ENCODE data around the gene SSBP3. TPM values are rescaled to one million over a fixed set of nuclear protein-coding genes. Genes with fewer than 3 reads are reported as not detected.
"Not testable (repeated sequence)": the region's sequence is repeated elsewhere in the genome, so short reads cannot be mapped to it uniquely, and the experiment has no call there.

The SSBP3 gene
- polyA plus RNA-seq, 4 donors = 117 to 130 (median 126) TPM

GRCh38 chr1:54253480-54253879, 152.7 kb downstream of the SSBP3 start:
- DNase-seq (ENCODE audit: low read depth in 4 of 4, low spot score in 3 of 4) = no peak

DNA sequence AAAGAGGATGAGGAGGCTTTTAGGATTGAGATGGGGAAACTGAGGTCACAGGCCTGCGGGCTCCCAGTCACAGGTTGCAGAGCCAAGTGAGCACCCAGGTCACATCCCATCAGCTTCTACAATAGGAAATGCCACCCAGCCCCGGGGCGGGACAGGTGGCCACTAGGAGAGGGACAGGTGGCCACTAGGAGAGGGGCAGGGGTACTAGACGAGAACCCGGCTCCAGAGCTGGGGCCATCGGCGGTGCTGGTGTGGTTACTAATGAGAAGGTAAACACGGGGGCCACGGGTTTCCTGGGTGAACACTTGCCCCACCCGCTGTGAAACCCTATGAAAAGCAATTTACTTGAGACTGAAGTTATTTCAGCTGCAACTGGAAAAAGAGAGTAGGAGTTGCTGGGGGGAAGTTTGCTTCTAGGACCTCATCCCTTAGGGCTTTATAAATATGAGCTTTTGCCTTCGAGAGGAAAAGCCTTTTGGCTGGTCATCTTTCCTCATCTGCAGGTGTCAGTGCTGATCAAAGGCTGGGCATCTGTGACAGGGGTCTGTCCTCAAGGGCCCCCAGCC, 153.7 kb downstream of the SSBP3 start:
- DNase-seq (ENCODE audit: low read depth in 4 of 4, low spot score in 3 of 4) = no peak

DNA sequence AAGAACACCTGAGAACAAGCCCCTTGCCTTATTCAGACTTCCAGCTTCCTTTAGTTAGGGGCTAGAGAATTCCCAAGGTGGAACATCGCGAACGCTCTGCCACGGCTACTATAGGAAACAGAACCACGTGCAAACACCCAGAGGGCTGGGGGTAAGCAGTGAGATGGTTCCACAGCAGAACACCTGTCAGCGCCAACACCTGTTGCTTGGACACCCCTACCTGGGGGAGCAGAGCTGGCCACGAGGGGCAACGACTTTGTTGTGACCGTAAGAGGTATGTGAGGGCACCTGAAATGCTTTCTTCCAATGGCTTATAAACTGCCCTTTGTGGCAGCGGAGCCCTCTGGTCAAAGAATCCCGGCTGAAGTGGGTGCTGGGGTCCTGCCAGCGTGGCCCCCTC, 155.5 kb downstream of the SSBP3 start:
- no peak for DNase-seq (ENCODE audit: low read depth in 4 of 4, low spot score in 3 of 4)

DNA sequence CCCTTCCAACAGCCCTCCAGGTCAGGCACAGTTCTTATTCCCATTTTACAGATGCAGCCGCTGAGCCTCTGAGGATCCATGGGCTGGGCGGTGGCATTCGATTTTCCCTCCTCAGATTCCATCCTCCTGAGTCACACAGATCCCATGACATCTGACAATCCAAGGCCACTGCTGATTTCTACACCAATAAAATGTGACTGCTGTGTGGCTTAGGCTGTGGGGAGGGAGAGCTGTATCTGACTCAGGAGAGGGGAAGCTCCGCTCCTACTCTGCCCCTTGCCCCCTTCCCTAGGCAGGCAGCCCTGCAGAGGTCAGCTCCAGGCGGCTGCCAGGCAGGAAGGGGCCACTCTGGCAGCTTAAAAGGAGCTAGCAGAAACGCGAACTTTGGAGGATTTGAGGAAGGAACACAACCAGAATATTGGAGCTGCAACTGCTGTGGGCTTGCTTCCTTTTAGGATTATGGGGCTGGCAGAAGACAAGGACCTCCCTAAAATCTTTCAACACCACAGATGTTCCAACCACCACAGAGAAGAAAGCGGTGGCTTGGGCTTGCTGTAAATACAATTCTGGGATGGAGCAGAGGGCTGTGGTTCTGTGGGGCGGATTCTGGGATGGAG, 156.3 kb downstream of the SSBP3 start:
- no peak for DNase-seq (ENCODE audit: low read depth in 4 of 4, low spot score in 3 of 4)

- no peak for DNase-seq (ENCODE audit: low read depth in 4 of 4, low spot score in 3 of 4)
These were observed 157.2 kb downstream of the SSBP3 start for GRCh38 chr1:54248966-54249365.

DNA sequence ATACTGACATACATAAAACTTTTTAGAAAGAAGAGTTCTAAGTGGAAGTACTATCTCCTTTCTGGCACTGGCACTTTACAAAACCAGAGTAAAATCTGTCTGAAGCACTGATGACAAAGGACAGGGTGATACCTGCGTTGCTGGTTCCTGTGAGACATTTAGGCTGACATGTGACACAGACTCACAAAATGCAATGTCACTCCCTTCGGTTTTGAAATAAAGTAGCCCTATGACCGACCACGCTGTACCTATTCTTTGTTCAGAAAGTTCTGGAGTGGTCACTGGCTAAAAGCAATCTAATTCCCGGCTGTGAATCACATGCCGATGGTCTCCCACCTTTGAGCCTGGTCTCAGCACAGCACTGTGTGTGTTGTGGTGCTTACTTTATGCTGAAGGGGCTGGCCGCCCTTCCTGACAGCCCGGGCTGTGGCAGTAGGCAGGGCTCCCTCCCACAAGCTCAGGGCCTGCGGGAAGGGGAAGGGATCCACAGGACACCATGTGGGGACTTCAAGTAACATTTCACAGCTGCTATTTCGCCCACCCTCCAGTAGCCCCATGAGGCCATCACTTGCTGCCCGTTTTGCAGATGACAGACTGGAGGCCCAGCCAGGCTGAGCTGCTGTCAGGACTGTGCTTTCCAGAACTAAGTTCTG, 158.2 kb downstream of the SSBP3 start:
- DNase-seq (ENCODE audit: low read depth in 4 of 4, low spot score in 3 of 4) = no peak

- no peak for DNase-seq (ENCODE audit: low read depth in 4 of 4, low spot score in 3 of 4)
These were observed 160.0 kb downstream of the SSBP3 start for GRCh38 chr1:54246116-54246721.

GRCh38 chr1:54245501-54245900, 160.7 kb downstream of the SSBP3 start:
- no peak for DNase-seq (ENCODE audit: low read depth in 4 of 4, low spot score in 3 of 4)

GRCh38 chr1:54244655-54245054, 161.5 kb downstream of the SSBP3 start:
- DNase-seq (ENCODE audit: low read depth in 4 of 4, low spot score in 3 of 4) = no peak

DNA sequence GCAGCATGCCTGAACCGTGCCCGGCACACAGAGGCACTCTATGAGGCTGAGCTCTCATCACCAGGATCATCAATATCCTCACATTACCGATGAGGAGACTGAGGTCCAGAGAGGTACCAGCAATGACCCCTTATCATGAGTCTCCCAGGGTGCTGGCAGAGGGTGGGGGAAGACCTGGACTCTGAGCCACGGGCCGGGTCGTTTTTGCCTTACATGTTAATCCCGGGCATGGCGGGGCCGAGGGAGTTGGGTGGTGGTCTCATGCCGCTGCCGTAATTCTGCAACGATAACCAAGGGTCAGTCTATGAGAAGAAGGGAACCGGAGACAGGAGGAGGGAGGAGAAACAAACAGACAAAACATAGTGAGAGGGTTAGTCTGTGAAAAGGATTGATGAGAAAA, 163.2 kb downstream of the SSBP3 start:
- DNase-seq (ENCODE audit: low read depth in 4 of 4, low spot score in 3 of 4) = no peak

DNA sequence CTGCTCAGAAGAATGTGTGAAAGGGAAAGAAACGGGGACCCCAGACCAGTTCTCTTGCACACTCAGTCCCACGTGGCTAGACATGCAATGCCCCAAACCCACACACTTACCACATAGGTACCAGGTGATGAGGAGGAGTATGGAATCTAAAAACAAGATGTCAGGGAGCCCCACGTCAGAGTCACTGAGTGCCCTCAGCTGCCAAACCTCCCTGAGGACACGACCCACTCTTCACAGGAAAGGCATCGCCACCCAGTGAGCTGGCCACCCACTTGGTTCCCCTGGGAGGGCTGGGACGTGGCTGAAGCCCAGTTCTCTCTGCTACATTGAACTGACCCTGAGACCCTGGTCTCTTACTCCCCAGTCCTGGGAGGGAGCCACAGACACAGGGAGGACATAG, 164.8 kb downstream of the SSBP3 start:
- DNase-seq (ENCODE audit: low read depth in 4 of 4, low spot score in 3 of 4) = no peak

GRCh38 chr1:54240741-54241335, 165.4 kb downstream of the SSBP3 start:
- no peak for DNase-seq (ENCODE audit: low read depth in 4 of 4, low spot score in 3 of 4)

- no peak for DNase-seq (ENCODE audit: low read depth in 4 of 4, low spot score in 3 of 4)
These were observed 166.6 kb downstream of the SSBP3 start for GRCh38 chr1:54239631-54240031.

- DNase-seq (ENCODE audit: low read depth in 4 of 4, low spot score in 3 of 4) = no peak
These were observed 167.2 kb downstream of the SSBP3 start for GRCh38 chr1:54239035-54239383.

- DNase-seq (ENCODE audit: low read depth in 4 of 4, low spot score in 3 of 4) = no peak
These were observed 167.7 kb downstream of the SSBP3 start for GRCh38 chr1:54238353-54239034.

DNA sequence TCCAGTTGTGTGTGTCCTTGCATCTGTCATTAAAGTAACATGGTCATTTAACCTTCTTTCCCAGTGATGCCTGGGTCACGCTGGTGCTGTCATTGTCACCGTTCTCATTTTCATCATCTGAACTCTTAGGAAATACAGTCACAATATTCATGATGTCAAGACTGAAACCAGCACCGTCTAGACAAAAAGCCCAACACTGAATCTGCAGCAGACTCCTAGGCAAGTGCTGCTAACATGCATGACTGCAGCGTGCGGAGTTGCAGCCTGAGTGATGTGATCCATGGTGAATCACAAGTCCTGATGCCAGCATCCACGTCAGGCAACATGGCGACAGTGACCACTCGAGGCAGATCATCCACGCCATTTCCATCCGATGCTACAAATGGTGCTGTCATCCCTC, 168.6 kb downstream of the SSBP3 start:
- no peak for DNase-seq (ENCODE audit: low read depth in 4 of 4, low spot score in 3 of 4)

DNA sequence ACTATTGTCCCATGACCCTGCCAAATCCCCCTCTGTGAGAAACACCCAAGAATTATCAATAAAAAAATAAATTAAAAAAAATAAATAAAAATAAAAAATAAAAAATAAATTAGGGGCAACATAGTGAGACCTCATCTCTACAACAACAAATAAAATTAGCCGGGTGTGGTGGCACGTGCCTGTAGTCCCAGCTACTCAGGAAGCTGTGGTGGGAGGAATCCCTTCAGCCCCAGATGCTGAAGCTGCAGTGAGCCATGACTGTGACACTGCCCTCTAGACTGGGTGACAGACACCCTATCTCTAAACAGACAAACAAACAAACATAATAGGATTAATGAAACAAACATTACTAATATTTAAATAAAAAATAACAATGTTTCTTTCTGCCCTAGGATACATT, 171.9 kb downstream of the SSBP3 start:
- no peak for DNase-seq (ENCODE audit: low read depth in 4 of 4, low spot score in 3 of 4)

GRCh38 chr1:54233196-54233595, 173.0 kb downstream of the SSBP3 start:
- DNase-seq (ENCODE audit: low read depth in 4 of 4, low spot score in 3 of 4) = not testable (repeated sequence)

DNA sequence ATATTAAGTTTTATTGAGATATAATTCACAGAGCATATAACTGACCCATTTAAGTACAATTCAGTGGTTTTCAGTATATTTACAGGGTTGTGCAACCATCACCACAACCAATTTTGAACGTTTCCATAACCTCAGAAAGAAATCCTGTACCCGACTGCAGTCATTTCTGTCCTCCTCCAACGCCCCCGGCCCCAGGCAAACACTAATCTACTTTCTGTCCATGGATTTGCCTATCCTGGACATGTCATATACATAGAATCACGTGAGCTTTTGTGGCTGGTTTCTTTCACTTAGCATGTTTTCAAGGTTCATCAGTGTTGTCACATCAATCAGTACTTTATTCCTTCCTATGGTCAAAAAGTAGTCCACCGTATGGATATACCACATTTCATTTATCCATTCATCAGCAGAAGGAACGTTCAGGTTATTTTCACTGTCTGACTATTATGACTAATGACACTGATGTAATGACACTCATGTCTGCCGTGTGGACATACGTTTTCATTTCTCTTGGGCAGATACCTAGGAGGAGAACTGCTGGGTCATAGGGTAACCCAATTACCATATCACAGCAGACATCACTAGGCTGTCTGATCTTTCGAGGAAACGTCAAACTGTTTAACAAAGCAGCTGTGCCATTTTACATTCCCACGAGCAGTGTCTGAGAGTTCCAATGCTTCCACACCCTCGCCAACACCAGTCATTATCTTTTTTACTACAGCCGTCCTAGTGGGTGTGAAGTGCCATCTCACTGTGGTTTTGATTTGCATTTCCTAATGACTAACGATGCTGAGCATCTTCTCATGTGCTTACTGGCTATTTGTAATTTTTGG, 175.5 kb downstream of the SSBP3 start:
- no peak for DNase-seq (ENCODE audit: low read depth in 4 of 4, low spot score in 3 of 4)

GRCh38 chr1:54229281-54229891, 176.8 kb downstream of the SSBP3 start:
- DNase-seq (ENCODE audit: low read depth in 4 of 4, low spot score in 3 of 4) = no peak

Measured in left renal pelvis (tissue), 4 donors.